ENCODE measurements around the gene ABHD2. TPM values are rescaled to one million over a fixed set of nuclear protein-coding genes. Genes with fewer than 3 reads are reported as not detected.

ABHD2 gene
- total RNA-seq, 6 experiments from 2014 or later = 43.1 to 63.5 (median 51.8) TPM

DNA sequence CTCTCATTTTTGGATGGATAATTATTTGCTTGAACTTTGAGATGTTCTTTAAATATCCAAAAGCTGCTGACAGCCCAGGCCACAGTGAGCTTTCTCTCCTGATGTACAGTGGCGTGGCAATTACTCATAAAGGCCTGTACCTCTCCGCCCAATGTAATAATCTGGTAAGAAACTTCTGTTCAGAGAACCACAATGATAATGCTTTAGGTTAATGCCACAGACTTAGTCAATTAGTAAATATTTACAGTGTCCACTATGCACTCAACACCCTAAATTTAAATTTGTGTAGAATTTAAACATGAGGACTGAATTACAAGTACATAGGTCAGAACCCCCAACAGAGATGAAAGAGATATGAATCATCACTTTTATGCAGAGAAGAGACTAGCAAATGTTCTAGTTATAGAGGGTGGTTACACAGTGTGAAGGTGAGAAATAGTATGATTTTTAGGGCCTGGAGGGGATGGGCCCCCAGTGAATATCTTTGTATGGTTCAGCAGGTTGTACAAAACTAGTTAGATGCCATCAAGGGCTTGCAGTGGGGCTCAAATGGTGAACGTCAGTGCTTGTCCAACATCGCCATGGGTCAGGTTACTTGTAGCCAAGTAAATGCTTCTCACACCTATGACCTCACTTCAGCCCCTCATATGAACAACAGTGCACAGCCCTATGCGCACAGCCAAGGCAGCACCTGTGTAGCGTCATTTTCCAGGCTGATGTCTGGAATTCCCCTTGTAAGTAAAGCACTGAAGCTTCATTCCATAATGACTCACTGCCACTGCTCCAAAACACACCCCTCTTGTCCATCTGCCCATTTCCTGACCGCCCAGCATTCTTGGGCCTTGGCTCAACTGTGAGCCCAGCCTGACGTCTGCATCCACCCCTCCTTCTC, 13.3 kb downstream of the ABHD2 start:
- TF ChIP-seq, protein P1, sequence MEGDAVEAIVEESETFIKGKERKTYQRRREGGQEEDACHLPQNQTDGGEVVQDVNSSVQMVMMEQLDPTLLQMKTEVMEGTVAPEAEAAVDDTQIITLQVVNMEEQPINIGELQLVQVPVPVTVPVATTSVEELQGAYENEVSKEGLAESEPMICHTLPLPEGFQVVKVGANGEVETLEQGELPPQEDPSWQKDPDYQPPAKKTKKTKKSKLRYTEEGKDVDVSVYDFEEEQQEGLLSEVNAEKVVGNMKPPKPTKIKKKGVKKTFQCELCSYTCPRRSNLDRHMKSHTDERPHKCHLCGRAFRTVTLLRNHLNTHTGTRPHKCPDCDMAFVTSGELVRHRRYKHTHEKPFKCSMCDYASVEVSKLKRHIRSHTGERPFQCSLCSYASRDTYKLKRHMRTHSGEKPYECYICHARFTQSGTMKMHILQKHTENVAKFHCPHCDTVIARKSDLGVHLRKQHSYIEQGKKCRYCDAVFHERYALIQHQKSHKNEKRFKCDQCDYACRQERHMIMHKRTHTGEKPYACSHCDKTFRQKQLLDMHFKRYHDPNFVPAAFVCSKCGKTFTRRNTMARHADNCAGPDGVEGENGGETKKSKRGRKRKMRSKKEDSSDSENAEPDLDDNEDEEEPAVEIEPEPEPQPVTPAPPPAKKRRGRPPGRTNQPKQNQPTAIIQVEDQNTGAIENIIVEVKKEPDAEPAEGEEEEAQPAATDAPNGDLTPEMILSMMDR (IDR thresholded peaks at IDR 0.05) = no peak
- Mint-ChIP-seq H3K4me1 (ENCODE audit: low read depth) (peaks cover 81% of the 10 kb centered on the region), H3K27me3 (ENCODE audit: insufficient read depth) (peaks cover 3% of the 10 kb centered on the region), H3K36me3 (ENCODE audit: low read depth) (peaks cover 12% of the 10 kb centered on the region; the same call in 1 of the 2 replicates), H3K9me3 (no peaks in the 10 kb centered on the region), H3K27ac (peak overlapping the region; percentile 88), H3K4me3 (peak overlapping the region; percentile 59)
- DNase-seq = peak; percentile 92

DNA sequence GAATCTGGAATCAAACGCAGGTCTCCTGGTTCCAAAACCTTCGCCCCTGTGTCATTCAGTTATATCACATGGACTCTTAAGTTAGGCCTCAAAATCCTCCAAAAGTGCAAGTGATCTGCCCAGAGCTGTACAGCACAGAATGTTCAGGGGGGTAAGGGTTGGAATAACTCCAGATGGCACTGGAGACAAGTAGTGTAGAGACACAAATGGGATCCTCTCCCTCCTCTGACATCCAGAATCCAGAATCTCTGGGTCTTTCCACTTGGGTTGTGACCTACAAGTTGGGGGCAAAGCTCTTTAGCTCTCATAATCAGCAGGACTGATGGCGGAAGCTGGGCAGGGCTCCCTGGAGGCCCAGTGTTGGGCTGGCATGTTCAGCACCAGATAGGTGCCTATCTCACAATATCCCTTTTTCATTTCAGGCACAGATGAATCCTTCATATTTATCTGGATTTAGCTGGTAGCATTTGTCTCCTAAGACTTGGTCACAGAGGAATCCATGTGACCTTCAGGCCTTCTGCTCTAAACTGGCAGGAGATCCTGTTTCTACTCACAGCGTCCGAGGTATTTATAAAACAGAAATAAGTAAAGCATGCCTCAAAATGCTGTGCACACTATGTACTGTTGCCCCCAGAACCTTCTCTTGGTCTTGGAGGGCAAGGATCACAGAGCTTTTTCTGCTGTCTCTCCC, 15.4 kb downstream of the ABHD2 start:
- H3K27ac Mint-ChIP-seq = peak overlapping the region; percentile 91
- no peak for DNase-seq
- no peak overlapping the region for H3K4me3 Mint-ChIP-seq
- H3K36me3 Mint-ChIP-seq (ENCODE audit: low read depth) = peaks cover 24% of the 10 kb centered on the region
- H3K9me3 Mint-ChIP-seq = no peaks in the 10 kb centered on the region
- TF ChIP-seq, protein P1 (IDR thresholded peaks at IDR 0.05) = no peak
- H3K27me3 Mint-ChIP-seq (ENCODE audit: insufficient read depth) = peaks cover 3% of the 10 kb centered on the region
- H3K4me1 Mint-ChIP-seq (ENCODE audit: low read depth) = peaks cover 83% of the 10 kb centered on the region

DNA sequence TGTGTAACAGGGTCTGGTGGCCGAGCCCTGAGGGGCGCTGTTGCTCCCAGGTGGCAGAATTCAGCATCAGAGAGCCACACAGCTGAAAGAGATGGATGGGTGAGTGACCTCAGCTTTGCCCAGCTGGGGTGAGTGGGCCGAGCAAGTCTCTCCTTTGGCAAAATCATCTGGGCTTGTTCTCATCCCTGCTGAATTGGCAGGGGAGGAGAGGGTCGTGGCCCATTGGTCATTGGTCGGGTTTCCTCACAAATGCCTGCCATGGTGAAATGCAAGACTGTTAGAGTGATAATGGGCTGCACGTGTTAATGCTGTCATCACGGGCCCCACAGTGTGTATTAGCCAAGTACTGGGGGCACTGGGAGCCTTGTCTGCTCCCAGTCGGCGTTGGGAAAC, 15.9 kb downstream of the ABHD2 start:
- peaks cover 83% of the 10 kb centered on the region for H3K4me1 Mint-ChIP-seq (ENCODE audit: low read depth)
- H3K4me3 Mint-ChIP-seq = no peak overlapping the region; the same call in 1 of the 2 replicates
- H3K36me3 Mint-ChIP-seq (ENCODE audit: low read depth) = peaks cover 24% of the 10 kb centered on the region
- H3K9me3 Mint-ChIP-seq = no peaks in the 10 kb centered on the region
- peaks cover 3% of the 10 kb centered on the region for H3K27me3 Mint-ChIP-seq (ENCODE audit: insufficient read depth)
- TF ChIP-seq, protein P1 (IDR thresholded peaks at IDR 0.05) = no peak
- no peak for DNase-seq
- peak overlapping the region; percentile 91 for H3K27ac Mint-ChIP-seq

DNA sequence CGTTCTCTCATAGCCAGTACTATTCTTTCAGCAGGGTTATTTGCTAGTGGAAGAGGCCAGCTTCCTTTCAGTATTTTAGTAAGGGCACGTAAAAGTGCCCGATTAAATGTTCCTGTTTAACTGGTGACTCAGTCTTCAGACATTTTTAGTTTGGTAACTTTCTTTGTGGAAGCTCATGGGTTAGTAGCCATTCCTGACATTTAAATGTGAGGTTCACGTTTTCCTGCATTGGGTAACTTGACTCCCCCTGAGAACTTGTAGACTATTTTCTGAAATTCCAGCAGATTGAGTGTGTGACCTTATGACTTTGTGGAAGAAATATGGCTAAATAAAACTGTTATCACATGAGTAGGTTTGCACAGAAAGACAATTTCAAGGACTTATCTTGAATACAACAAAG, 16.9 kb downstream of the ABHD2 start:
- Mint-ChIP-seq H3K27me3 (ENCODE audit: insufficient read depth) (peaks cover 3% of the 10 kb centered on the region), H3K27ac (peak overlapping the region; percentile 91), H3K4me3 (peak overlapping the region; percentile 79), H3K4me1 (ENCODE audit: low read depth) (peaks cover 77% of the 10 kb centered on the region), H3K9me3 (no peaks in the 10 kb centered on the region), H3K36me3 (ENCODE audit: low read depth) (peaks cover 24% of the 10 kb centered on the region)
- TF ChIP-seq, protein P1 (IDR thresholded peaks at IDR 0.05) = no peak
- peak; percentile 95 for DNase-seq

DNA sequence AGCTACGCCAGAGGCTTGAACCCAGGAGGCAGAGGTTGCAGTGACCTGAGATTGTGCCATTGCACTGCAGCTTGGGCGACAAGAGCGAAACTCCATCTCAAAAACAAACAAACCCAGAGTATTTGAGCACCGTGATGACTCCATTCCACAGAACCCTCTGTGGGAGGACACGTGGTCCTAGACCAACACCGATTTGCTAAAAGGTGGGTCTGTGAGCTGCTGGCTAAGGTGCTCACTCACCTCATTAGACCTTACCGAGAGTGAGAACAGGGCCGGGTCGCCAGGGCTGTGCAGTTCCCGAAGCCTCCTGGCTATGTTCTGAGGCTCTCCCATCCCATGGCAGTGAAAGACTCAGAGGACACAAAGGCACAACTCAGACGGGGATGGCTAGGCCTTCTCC, 17.9 kb downstream of the ABHD2 start:
- no peak overlapping the region for H3K4me3 Mint-ChIP-seq
- H3K9me3 Mint-ChIP-seq = no peaks in the 10 kb centered on the region
- H3K4me1 Mint-ChIP-seq (ENCODE audit: low read depth) = peaks cover 67% of the 10 kb centered on the region
- peak overlapping the region; percentile 91; the same call in 1 of the 2 replicates for H3K27ac Mint-ChIP-seq
- TF ChIP-seq, protein P1 (IDR thresholded peaks at IDR 0.05) = no peak
- no peak for DNase-seq
- H3K36me3 Mint-ChIP-seq (ENCODE audit: low read depth) = peaks cover 24% of the 10 kb centered on the region
- H3K27me3 Mint-ChIP-seq (ENCODE audit: insufficient read depth) = peaks cover 3% of the 10 kb centered on the region

Data from HFFc6 (cell line).